Activated CD4-positive, alpha-beta T cell treated with anti-CD3 and anti-CD28 coated beads for 36 hours (primary cell): ENCODE results near the gene SMYD3. TPM values are rescaled to one million over a fixed set of nuclear protein-coding genes. Genes with fewer than 3 reads are reported as not detected.

Source experiments
- ATAC-seq: fragments of 200-7000 bp; cut with Tn5 transposase; one replicate; pipeline ENCODE4 v1.10.0; 2021; ENCODE audit warnings: mild to moderate bottlenecking, moderate library complexity
- CTCF ChIA-PET: fragments of 350-600 bp; sonication (Branson Sonifier 250); formaldehyde crosslinking; loops from one replicate; lab custom pipeline; 2021; ENCODE audit warnings: antibody characterized with exemption; lab: Charles Lee
- POLR2A ChIA-PET: fragments of 350-600 bp; sonication (Branson Sonifier 250); formaldehyde crosslinking; loops from one replicate; lab custom pipeline; 2021; ENCODE audit warnings: antibody characterized with exemption, inconsistent platforms; lab: Charles Lee
- DNase-seq: peaks from one replicate; pipeline ENCODE4 v3.0.0-alpha.2; 2020
- H3K27ac Mint-ChIP-seq: one replicate; pipeline ENCODE4 v1.8.0; 2021; ENCODE audit warnings: mixed read lengths
- H3K27me3 Mint-ChIP-seq: one replicate; pipeline ENCODE4 v1.8.0; 2021; ENCODE audit warnings: mixed read lengths
- H3K36me3 Mint-ChIP-seq: one replicate; pipeline ENCODE4 v1.8.0; 2021; ENCODE audit warnings: low read depth, mixed read lengths
- H3K4me1 Mint-ChIP-seq: one replicate; pipeline ENCODE4 v1.8.0; 2021; ENCODE audit warnings: mixed read lengths
- H3K4me3 Mint-ChIP-seq: one replicate; pipeline ENCODE4 v1.8.0; 2021; ENCODE audit warnings: mild to moderate bottlenecking, moderate library complexity, mixed read lengths
- H3K9me3 Mint-ChIP-seq: one replicate; pipeline ENCODE4 v1.8.0; 2021; ENCODE audit warnings: low read depth, mixed read lengths
- intact Hi-C, 2 experiments: fragments of 100-400 bp; cut with DNase I in 1 of 2; cut with micrococcal nuclease in 1 of 2; formaldehyde crosslinking; loops; one replicate each; pipeline versions ENCODE4 v1.14.2 to v1.15.1; 2022 to 2024; cut with DNase I, micrococcal nuclease
- total RNA-seq, 2 experiments: library from RNA; stranded (reverse); gene quantifications; one replicate each; pipeline ENCODE4 v1.2.3, GENCODE V29; 2021

SMYD3 gene
- total RNA-seq, 2 experiments from 2014 or later, result 17.2 to 18.4 TPM

GRCh38 chr1:245774196-245774595 lies 732.9 kb downstream of the SMYD3 start:
- no peaks in the 10 kb centered on the region for H3K27me3 Mint-ChIP-seq
- no peak overlapping the region for H3K4me3 Mint-ChIP-seq
- H3K27ac Mint-ChIP-seq, result no peak overlapping the region
- intact Hi-C loops, result no loop called here
- no peak for DNase-seq
- ATAC-seq, result no peak
- POLR2A ChIA-PET, result no interaction called here
- H3K36me3 Mint-ChIP-seq, result peaks cover 8% of the 10 kb centered on the region
- CTCF ChIA-PET, result no interaction called here
- H3K9me3 Mint-ChIP-seq, result no peaks in the 10 kb centered on the region
- H3K4me1 Mint-ChIP-seq, result no peaks in the 10 kb centered on the region

GRCh38 chr1:245773344-245773743 lies 733.7 kb downstream of the SMYD3 start:
- Mint-ChIP-seq H3K27ac (no peak overlapping the region), H3K4me3 (no peak overlapping the region), H3K4me1 (no peaks in the 10 kb centered on the region), H3K9me3 (no peaks in the 10 kb centered on the region), H3K36me3 (peaks cover 11% of the 10 kb centered on the region), H3K27me3 (no peaks in the 10 kb centered on the region)
- ChIA-PET POLR2A (no interaction called here), CTCF (no interaction called here)
- intact Hi-C loops, result no loop called here
- DNase-seq, result no peak
- no peak for ATAC-seq

DNA sequence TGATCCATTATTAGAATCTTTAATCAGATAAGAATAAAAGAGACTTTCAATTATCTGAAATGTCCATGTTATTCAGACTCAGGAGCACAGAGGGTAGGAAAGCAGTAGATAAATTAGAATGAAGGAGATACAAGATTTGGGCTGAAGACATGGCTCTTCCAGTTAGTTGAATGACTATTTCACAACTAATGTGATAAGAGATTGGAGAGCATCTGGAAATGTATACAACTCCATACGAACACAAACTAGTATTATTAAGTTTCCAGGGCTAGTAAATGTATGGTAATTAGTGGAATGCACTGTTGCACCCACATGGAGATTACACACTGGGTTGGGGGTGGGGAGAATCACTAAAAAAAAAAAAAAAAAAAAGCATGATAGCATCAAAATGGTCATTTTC lies 734.3 kb downstream of the SMYD3 start:
- POLR2A ChIA-PET, result no interaction called here
- H3K36me3 Mint-ChIP-seq, result peaks cover 15% of the 10 kb centered on the region
- intact Hi-C loops, result no loop called here
- no peaks in the 10 kb centered on the region for H3K27me3 Mint-ChIP-seq
- no peaks in the 10 kb centered on the region for H3K9me3 Mint-ChIP-seq
- no peak for ATAC-seq
- no peak overlapping the region for H3K4me3 Mint-ChIP-seq
- no peaks in the 10 kb centered on the region for H3K4me1 Mint-ChIP-seq
- no peak for DNase-seq
- CTCF ChIA-PET, result no interaction called here
- no peak overlapping the region for H3K27ac Mint-ChIP-seq

DNA sequence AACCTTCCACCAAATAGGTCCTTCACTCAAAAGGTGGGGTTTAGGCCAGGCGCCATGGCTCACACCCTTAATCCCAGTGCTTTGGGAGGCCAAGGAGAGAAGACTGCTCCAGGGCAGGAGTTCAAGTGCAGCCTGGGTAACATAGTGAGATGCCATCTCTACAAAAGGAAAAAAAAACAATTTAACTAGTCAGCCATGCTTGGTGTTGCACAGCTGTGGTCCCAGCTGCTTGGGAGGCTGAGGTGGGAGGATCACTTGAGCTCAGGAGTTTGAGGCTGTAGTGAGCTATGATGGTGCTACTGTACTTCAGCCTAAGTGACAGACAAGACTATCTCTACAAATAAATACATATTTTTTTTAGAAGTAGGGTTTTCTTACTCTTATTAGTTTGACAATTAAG lies 734.8 kb downstream of the SMYD3 start:
- no peaks in the 10 kb centered on the region for H3K9me3 Mint-ChIP-seq
- intact Hi-C loops, result no loop called here
- H3K27me3 Mint-ChIP-seq, result no peaks in the 10 kb centered on the region
- ATAC-seq, result no peak
- no peaks in the 10 kb centered on the region for H3K4me1 Mint-ChIP-seq
- peaks cover 19% of the 10 kb centered on the region for H3K36me3 Mint-ChIP-seq
- no peak for DNase-seq
- no peak overlapping the region for H3K4me3 Mint-ChIP-seq
- ChIA-PET CTCF (no interaction called here), POLR2A (no interaction called here)
- no peak overlapping the region for H3K27ac Mint-ChIP-seq

GRCh38 chr1:245771511-245772281 lies 735.4 kb downstream of the SMYD3 start:
- no peak for ATAC-seq
- Mint-ChIP-seq H3K27me3 (no peaks in the 10 kb centered on the region), H3K36me3 (peaks cover 24% of the 10 kb centered on the region), H3K4me3 (no peak overlapping the region), H3K4me1 (no peaks in the 10 kb centered on the region), H3K9me3 (no peaks in the 10 kb centered on the region), H3K27ac (no peak overlapping the region)
- POLR2A ChIA-PET, result no interaction called here
- no peak for DNase-seq
- intact Hi-C loops, result no loop called here
- CTCF ChIA-PET, result interaction anchor here (1.1 kb wide), 1 partner anchor 27 kb away, joined by 3 read pairs; no protein-coding TSS in a partner anchor

DNA sequence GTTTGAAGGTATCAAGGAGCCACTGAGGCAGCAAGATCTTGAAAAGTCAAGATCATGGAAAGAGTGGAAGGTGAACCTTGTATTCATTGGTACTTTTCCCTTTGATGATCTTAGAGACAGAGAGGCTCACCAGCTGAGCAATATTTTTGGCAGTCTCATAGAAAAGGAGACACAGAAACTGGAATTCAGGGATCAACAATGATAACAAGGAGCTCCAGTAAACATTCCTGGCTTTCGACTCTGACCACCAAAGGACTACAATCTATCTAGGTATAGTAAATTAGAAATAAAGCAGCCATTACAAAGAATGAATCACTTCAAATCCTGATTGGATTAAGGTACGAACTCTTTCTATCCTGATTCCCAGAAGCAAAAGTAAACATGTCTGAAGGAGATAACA lies 736.9 kb downstream of the SMYD3 start:
- intact Hi-C loops, result no loop called here
- H3K4me1 Mint-ChIP-seq, result no peaks in the 10 kb centered on the region
- no peaks in the 10 kb centered on the region for H3K9me3 Mint-ChIP-seq
- DNase-seq (no peak), ATAC-seq (no peak)
- peaks cover 26% of the 10 kb centered on the region for H3K36me3 Mint-ChIP-seq
- H3K27ac Mint-ChIP-seq, result no peak overlapping the region
- no peak overlapping the region for H3K4me3 Mint-ChIP-seq
- H3K27me3 Mint-ChIP-seq, result no peaks in the 10 kb centered on the region
- CTCF ChIA-PET, result interaction anchor here (1.1 kb wide), 1 partner anchor 25 kb away, joined by 3 read pairs; no protein-coding TSS in a partner anchor
- POLR2A ChIA-PET, result no interaction called here

GRCh38 chr1:245768596-245768995 lies 738.5 kb downstream of the SMYD3 start:
- ATAC-seq, result no peak
- DNase-seq, result no peak
- H3K4me3 Mint-ChIP-seq, result no peak overlapping the region
- H3K4me1 Mint-ChIP-seq, result no peaks in the 10 kb centered on the region
- peaks cover 29% of the 10 kb centered on the region for H3K36me3 Mint-ChIP-seq
- CTCF ChIA-PET, result no interaction called here
- no peak overlapping the region for H3K27ac Mint-ChIP-seq
- POLR2A ChIA-PET, result no interaction called here
- H3K27me3 Mint-ChIP-seq, result no peaks in the 10 kb centered on the region
- no peaks in the 10 kb centered on the region for H3K9me3 Mint-ChIP-seq
- intact Hi-C loops, result no loop called here

DNA sequence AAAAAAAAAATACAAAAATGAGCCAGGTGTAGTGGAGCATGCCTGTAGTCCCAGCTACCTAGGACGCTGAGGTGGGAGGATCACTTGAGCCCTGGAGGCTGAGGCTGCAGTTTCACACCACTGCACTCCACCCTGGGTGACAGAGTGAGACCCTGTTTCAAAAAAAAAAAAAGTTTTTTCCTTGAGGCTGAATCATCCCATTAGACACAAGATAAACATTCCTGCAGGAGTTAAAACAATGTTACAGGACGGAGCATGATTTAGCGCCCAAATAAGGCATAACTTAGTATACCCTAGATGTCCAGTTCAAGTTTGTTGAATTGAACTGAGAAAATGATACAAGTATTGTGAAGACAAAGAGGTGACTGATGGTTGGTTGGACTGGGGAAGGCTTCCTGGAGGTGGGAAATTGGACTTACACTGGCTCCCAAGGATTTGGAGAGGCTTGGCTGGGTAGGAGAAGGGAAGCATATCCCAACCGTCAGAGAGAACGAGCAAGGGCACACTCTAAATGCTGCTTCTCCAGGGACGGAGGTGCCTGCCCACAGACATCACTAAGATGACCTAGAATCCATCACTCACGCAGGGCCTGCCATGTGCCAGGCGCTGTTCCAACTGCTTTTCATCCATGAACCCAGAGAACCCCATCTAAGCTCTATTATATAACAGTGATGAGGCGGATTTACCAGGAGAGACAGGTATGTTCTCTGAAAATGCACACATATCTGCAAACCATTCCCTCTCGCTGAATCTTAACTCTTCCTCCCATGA lies 741.7 kb downstream of the SMYD3 start:
- intact Hi-C loops, result no loop called here
- POLR2A ChIA-PET, result no interaction called here
- Mint-ChIP-seq H3K9me3 (peaks cover 2% of the 10 kb centered on the region), H3K4me3 (no peak overlapping the region), H3K4me1 (no peaks in the 10 kb centered on the region), H3K36me3 (peaks cover 47% of the 10 kb centered on the region), H3K27ac (no peak overlapping the region), H3K27me3 (no peaks in the 10 kb centered on the region)
- no peak for DNase-seq
- ATAC-seq, result no peak
- CTCF ChIA-PET, result no interaction called here

GRCh38 chr1:245763873-245764331 lies 743.2 kb downstream of the SMYD3 start:
- ChIA-PET POLR2A (no interaction called here), CTCF (interaction anchor here (1.2 kb wide), 1 partner anchor 9 kb away, joined by 3 read pairs; no protein-coding TSS in a partner anchor)
- H3K9me3 Mint-ChIP-seq, result peaks cover 2% of the 10 kb centered on the region
- no peak overlapping the region for H3K27ac Mint-ChIP-seq
- H3K4me1 Mint-ChIP-seq, result no peaks in the 10 kb centered on the region
- no peak for ATAC-seq
- DNase-seq, result no peak
- H3K4me3 Mint-ChIP-seq, result no peak overlapping the region
- intact Hi-C loops, result no loop called here
- H3K36me3 Mint-ChIP-seq, result peaks cover 48% of the 10 kb centered on the region
- H3K27me3 Mint-ChIP-seq, result no peaks in the 10 kb centered on the region

- no peaks in the 10 kb centered on the region for H3K4me1 Mint-ChIP-seq
- intact Hi-C loops, result no loop called here
- CTCF ChIA-PET, result no interaction called here
- ATAC-seq (no peak), DNase-seq (no peak)
- peaks cover 9% of the 10 kb centered on the region for H3K9me3 Mint-ChIP-seq
- no peak overlapping the region for H3K27ac Mint-ChIP-seq
- peaks cover 46% of the 10 kb centered on the region for H3K36me3 Mint-ChIP-seq
- H3K4me3 Mint-ChIP-seq, result no peak overlapping the region
- H3K27me3 Mint-ChIP-seq, result no peaks in the 10 kb centered on the region
- POLR2A ChIA-PET, result no interaction called here
Measured at GRCh38 chr1:245762396-245762910, 744.6 kb downstream of the SMYD3 start.

DNA sequence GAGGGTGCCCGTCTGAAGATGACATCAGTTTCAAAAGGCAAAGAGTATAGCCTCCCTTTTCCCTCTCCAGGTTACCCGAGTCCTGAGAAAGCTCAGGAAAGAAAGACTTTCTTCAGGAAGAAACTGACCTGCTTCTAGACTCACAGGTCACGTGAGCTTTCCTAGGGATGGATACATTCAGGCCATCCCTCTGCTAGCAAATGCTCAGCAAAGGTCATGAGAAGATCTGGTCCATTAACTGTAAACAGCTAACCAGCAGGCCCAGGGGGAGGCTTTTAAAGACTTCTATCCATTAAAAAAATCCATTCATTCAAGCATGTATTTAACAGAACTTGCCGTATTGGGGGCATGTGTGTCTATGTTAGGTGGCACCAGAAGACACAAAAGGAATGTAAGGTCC lies 746.8 kb downstream of the SMYD3 start:
- Mint-ChIP-seq H3K27me3 (no peaks in the 10 kb centered on the region), H3K4me3 (no peak overlapping the region), H3K27ac (no peak overlapping the region), H3K4me1 (no peaks in the 10 kb centered on the region), H3K36me3 (peaks cover 40% of the 10 kb centered on the region), H3K9me3 (peaks cover 17% of the 10 kb centered on the region)
- ChIA-PET CTCF (no interaction called here), POLR2A (no interaction called here)
- intact Hi-C loops, result no loop called here
- DNase-seq (no peak), ATAC-seq (no peak)
